ENCODE measurements around the gene KCNH8. TPM values are rescaled to one million over a fixed set of nuclear protein-coding genes. Genes with fewer than 3 reads are reported as not detected.

Gene KCNH8
- total and polyA plus RNA-seq, 5 donors: 0.11 to 0.31 (median 0.14) TPM

GRCh38 chr3:19432669-19433068 is 284.4 kb downstream of the KCNH8 start:
- DNase-seq (no peak), ATAC-seq (no peak)
- H3K27ac ChIP-seq (ENCODE audit: low read length): no peak overlapping the region

GRCh38 chr3:19436746-19437145 is 288.4 kb downstream of the KCNH8 start:
- Histone ChIP-seq H3K27ac (ENCODE audit: low read length) (no peak overlapping the region), H3K9me3 (ENCODE audit: control insufficient read depth, low read length) (no peaks in the 10 kb centered on the region), H3K4me3 (ENCODE audit: low read length) (no peak overlapping the region), H3K27me3 (ENCODE audit: control insufficient read depth, insufficient read depth) (no peaks in the 10 kb centered on the region), H3K4me1 (ENCODE audit: control insufficient read depth, insufficient read depth, low read length) (no peaks in the 10 kb centered on the region)
- DNase-seq (no peak), ATAC-seq (no peak)
- WGBS: 79% methylated on average over 1 of the region's 1 CpG
- intact Hi-C loops (cut with DNase I): no loop called here

More at GRCh38 chr3:19432669-19433068, 284.4 kb downstream of the KCNH8 start:
- Histone ChIP-seq H3K27me3 (ENCODE audit: control insufficient read depth, insufficient read depth) (no peaks in the 10 kb centered on the region), H3K9me3 (ENCODE audit: control insufficient read depth, low read length) (no peaks in the 10 kb centered on the region), H3K4me1 (ENCODE audit: control insufficient read depth, insufficient read depth, low read length) (no peaks in the 10 kb centered on the region), H3K4me3 (ENCODE audit: low read length) (no peak overlapping the region)
- intact Hi-C loops (cut with DNase I): no loop called here
- WGBS: 49% methylated on average over 2 of the region's 2 CpGs

GRCh38 chr3:19439944-19440343 is 291.6 kb downstream of the KCNH8 start:
- H3K9me3 ChIP-seq (ENCODE audit: control insufficient read depth, low read length): no peaks in the 10 kb centered on the region
- no peak overlapping the region for H3K4me3 ChIP-seq (ENCODE audit: low read length)
- H3K27me3 ChIP-seq (ENCODE audit: control insufficient read depth, insufficient read depth): no peaks in the 10 kb centered on the region
- no peak overlapping the region for H3K27ac ChIP-seq (ENCODE audit: low read length)
- no peak for ATAC-seq
- intact Hi-C loops (cut with DNase I): no loop called here
- DNase-seq: no peak
- no peaks in the 10 kb centered on the region for H3K4me1 ChIP-seq (ENCODE audit: control insufficient read depth, insufficient read depth, low read length)

- no peaks in the 10 kb centered on the region for H3K27me3 ChIP-seq (ENCODE audit: control insufficient read depth, insufficient read depth)
- no peaks in the 10 kb centered on the region for H3K9me3 ChIP-seq (ENCODE audit: control insufficient read depth, low read length)
- intact Hi-C loops (cut with DNase I): no loop called here
- H3K4me3 ChIP-seq (ENCODE audit: low read length): no peak overlapping the region
- ATAC-seq (no peak), DNase-seq (no peak)
- no peaks in the 10 kb centered on the region for H3K4me1 ChIP-seq (ENCODE audit: control insufficient read depth, insufficient read depth, low read length)
- no peak overlapping the region for H3K27ac ChIP-seq (ENCODE audit: low read length)
- 52% methylated on average over 2 of the region's 2 CpGs for WGBS
Observed at GRCh38 chr3:19446138-19446537, 297.8 kb downstream of the KCNH8 start.

- no peak for DNase-seq
- intact Hi-C loops (cut with DNase I): no loop called here
- 57% methylated on average over 1 of the region's 1 CpG for WGBS
Observed at GRCh38 chr3:19446687-19447086, 298.4 kb downstream of the KCNH8 start.

GRCh38 chr3:19455546-19455945 is 307.2 kb downstream of the KCNH8 start:
- H3K27ac ChIP-seq (ENCODE audit: low read length): no peak overlapping the region

More at GRCh38 chr3:19446687-19447086, 298.4 kb downstream of the KCNH8 start:
- no peaks in the 10 kb centered on the region for H3K9me3 ChIP-seq (ENCODE audit: control insufficient read depth, low read length)
- H3K4me1 ChIP-seq (ENCODE audit: control insufficient read depth, insufficient read depth, low read length): no peaks in the 10 kb centered on the region
- no peak overlapping the region for H3K4me3 ChIP-seq (ENCODE audit: low read length)
- no peak for ATAC-seq
- H3K27me3 ChIP-seq (ENCODE audit: control insufficient read depth, insufficient read depth): no peaks in the 10 kb centered on the region
- H3K27ac ChIP-seq (ENCODE audit: low read length): no peak overlapping the region

GRCh38 chr3:19456738-19457137 is 308.4 kb downstream of the KCNH8 start:
- intact Hi-C loops (cut with DNase I): no loop called here
- H3K27me3 ChIP-seq (ENCODE audit: control insufficient read depth, insufficient read depth): no peaks in the 10 kb centered on the region
- DNase-seq: no peak
- H3K9me3 ChIP-seq (ENCODE audit: control insufficient read depth, low read length): no peaks in the 10 kb centered on the region
- H3K4me3 ChIP-seq (ENCODE audit: low read length): no peak overlapping the region
- WGBS: 58% methylated on average over 3 of the region's 3 CpGs
- H3K4me1 ChIP-seq (ENCODE audit: control insufficient read depth, insufficient read depth, low read length): no peaks in the 10 kb centered on the region
- no peak for ATAC-seq
- no peak overlapping the region for H3K27ac ChIP-seq (ENCODE audit: low read length)

More at GRCh38 chr3:19455546-19455945, 307.2 kb downstream of the KCNH8 start:
- Histone ChIP-seq H3K9me3 (ENCODE audit: control insufficient read depth, low read length) (no peaks in the 10 kb centered on the region), H3K4me1 (ENCODE audit: control insufficient read depth, insufficient read depth, low read length) (no peaks in the 10 kb centered on the region), H3K4me3 (ENCODE audit: low read length) (no peak overlapping the region), H3K27me3 (ENCODE audit: control insufficient read depth, insufficient read depth) (no peaks in the 10 kb centered on the region)
- 75% methylated on average over 4 of the region's 4 CpGs for WGBS
- no peak for DNase-seq
- intact Hi-C loops (cut with DNase I): no loop called here
- peak in 1 of 2 donors; percentile 64 for ATAC-seq

- no peak overlapping the region for H3K4me3 ChIP-seq (ENCODE audit: low read length)
- intact Hi-C loops (cut with DNase I): no loop called here
- DNase-seq (no peak), ATAC-seq (no peak)
- H3K9me3 ChIP-seq (ENCODE audit: control insufficient read depth, low read length): no peaks in the 10 kb centered on the region
- H3K4me1 ChIP-seq (ENCODE audit: control insufficient read depth, insufficient read depth, low read length): no peaks in the 10 kb centered on the region
- H3K27ac ChIP-seq (ENCODE audit: low read length): no peak overlapping the region
- 59% methylated on average over 3 of the region's 3 CpGs for WGBS
- H3K27me3 ChIP-seq (ENCODE audit: control insufficient read depth, insufficient read depth): no peaks in the 10 kb centered on the region
Observed at GRCh38 chr3:19457449-19457848, 309.1 kb downstream of the KCNH8 start.

GRCh38 chr3:19467761-19468160 is 319.5 kb downstream of the KCNH8 start:
- intact Hi-C loops (cut with DNase I): no loop called here
- DNase-seq: no peak
- Histone ChIP-seq H3K4me1 (ENCODE audit: control insufficient read depth, insufficient read depth, low read length) (no peaks in the 10 kb centered on the region), H3K9me3 (ENCODE audit: control insufficient read depth, low read length) (no peaks in the 10 kb centered on the region), H3K27ac (ENCODE audit: low read length) (no peak overlapping the region), H3K27me3 (ENCODE audit: control insufficient read depth, insufficient read depth) (no peaks in the 10 kb centered on the region), H3K4me3 (ENCODE audit: low read length) (no peak overlapping the region)
- ATAC-seq: no peak

GRCh38 chr3:19471138-19471537 is 322.8 kb downstream of the KCNH8 start:
- intact Hi-C loops (cut with DNase I): no loop called here
- WGBS: 77% methylated on average over 4 of the region's 4 CpGs
- DNase-seq: no peak
- Histone ChIP-seq H3K4me1 (ENCODE audit: control insufficient read depth, insufficient read depth, low read length) (no peaks in the 10 kb centered on the region), H3K27ac (ENCODE audit: low read length) (no peak overlapping the region), H3K9me3 (ENCODE audit: control insufficient read depth, low read length) (no peaks in the 10 kb centered on the region), H3K4me3 (ENCODE audit: low read length) (no peak overlapping the region), H3K27me3 (ENCODE audit: control insufficient read depth, insufficient read depth) (no peaks in the 10 kb centered on the region)
- ATAC-seq: no peak

- intact Hi-C loops (cut with DNase I): no loop called here
- no peaks in the 10 kb centered on the region for H3K9me3 ChIP-seq (ENCODE audit: control insufficient read depth, low read length)
- H3K4me1 ChIP-seq (ENCODE audit: control insufficient read depth, insufficient read depth, low read length): no peaks in the 10 kb centered on the region
- DNase-seq: no peak
- WGBS: 67% methylated on average over 3 of the region's 3 CpGs
- H3K27me3 ChIP-seq (ENCODE audit: control insufficient read depth, insufficient read depth): no peaks in the 10 kb centered on the region
- ATAC-seq: no peak
- no peak overlapping the region for H3K27ac ChIP-seq (ENCODE audit: low read length)
- H3K4me3 ChIP-seq (ENCODE audit: low read length): no peak overlapping the region
Observed at GRCh38 chr3:19473971-19474580, 325.8 kb downstream of the KCNH8 start.

- H3K9me3 ChIP-seq (ENCODE audit: control insufficient read depth, low read length): no peaks in the 10 kb centered on the region
- no peak overlapping the region for H3K4me3 ChIP-seq (ENCODE audit: low read length)
- no peak for ATAC-seq
- intact Hi-C loops (cut with DNase I): no loop called here
- no peaks in the 10 kb centered on the region for H3K4me1 ChIP-seq (ENCODE audit: control insufficient read depth, insufficient read depth, low read length)
- 80% methylated on average over 7 of the region's 7 CpGs for WGBS
- DNase-seq: no peak
- H3K27me3 ChIP-seq (ENCODE audit: control insufficient read depth, insufficient read depth): no peaks in the 10 kb centered on the region
- no peak overlapping the region for H3K27ac ChIP-seq (ENCODE audit: low read length)
Observed at GRCh38 chr3:19476281-19476680, 328.0 kb downstream of the KCNH8 start.
